ENCODE results near the gene CRACDL. TPM values are rescaled to one million over a fixed set of nuclear protein-coding genes. Genes with fewer than 3 reads are reported as not detected.

CRACDL gene
- total RNA-seq, 3 donors from 2014 or later (not counting 1 experiment from before 2014, with no cell fraction given), result 0.09 to 0.40 (median 0.11) TPM

- Histone ChIP-seq H3K9me3 (ENCODE audit: control insufficient read depth, insufficient read depth, low read length) (no peaks in the 10 kb centered on the region), H3K36me3 (ENCODE audit: control insufficient read depth, insufficient read depth, low read length) (no peaks in the 10 kb centered on the region), H3K4me3 (ENCODE audit: low read length) (no peak overlapping the region), H3K4me1 (ENCODE audit: control insufficient read depth, insufficient read depth, low read length) (no peaks in the 10 kb centered on the region), H3K27me3 (ENCODE audit: control insufficient read depth, insufficient read depth, low read length) (no peaks in the 10 kb centered on the region), H3K27ac (ENCODE audit: low read length) (no peak overlapping the region)
- no peaks in the 10 kb centered on the region for H3K9me3 Mint-ChIP-seq
- H3K27me3 Mint-ChIP-seq (ENCODE audit: low read depth in 2 of 2), result no peaks in the 10 kb centered on the region
- 86% methylated on average over 10 of the region's 10 CpGs for WGBS (ENCODE audit: insufficient coverage)
- ATAC-seq (no peak), DNase-seq (no peak)
- intact Hi-C loops (cut with micrococcal nuclease), result no loop called here
- TF ChIP-seq, protein P1, sequence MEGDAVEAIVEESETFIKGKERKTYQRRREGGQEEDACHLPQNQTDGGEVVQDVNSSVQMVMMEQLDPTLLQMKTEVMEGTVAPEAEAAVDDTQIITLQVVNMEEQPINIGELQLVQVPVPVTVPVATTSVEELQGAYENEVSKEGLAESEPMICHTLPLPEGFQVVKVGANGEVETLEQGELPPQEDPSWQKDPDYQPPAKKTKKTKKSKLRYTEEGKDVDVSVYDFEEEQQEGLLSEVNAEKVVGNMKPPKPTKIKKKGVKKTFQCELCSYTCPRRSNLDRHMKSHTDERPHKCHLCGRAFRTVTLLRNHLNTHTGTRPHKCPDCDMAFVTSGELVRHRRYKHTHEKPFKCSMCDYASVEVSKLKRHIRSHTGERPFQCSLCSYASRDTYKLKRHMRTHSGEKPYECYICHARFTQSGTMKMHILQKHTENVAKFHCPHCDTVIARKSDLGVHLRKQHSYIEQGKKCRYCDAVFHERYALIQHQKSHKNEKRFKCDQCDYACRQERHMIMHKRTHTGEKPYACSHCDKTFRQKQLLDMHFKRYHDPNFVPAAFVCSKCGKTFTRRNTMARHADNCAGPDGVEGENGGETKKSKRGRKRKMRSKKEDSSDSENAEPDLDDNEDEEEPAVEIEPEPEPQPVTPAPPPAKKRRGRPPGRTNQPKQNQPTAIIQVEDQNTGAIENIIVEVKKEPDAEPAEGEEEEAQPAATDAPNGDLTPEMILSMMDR (IDR thresholded peaks at IDR 0.05), result no peak
- H3K4me1 Mint-ChIP-seq, result peaks cover 5 to 6% of the 10 kb centered on the region in 2 donors
- no peaks in the 10 kb centered on the region for H3K36me3 Mint-ChIP-seq
- H3K4me3 Mint-ChIP-seq, result no peak overlapping the region
- no peak overlapping the region for H3K27ac Mint-ChIP-seq
These were observed 136.4 kb downstream of the CRACDL start for GRCh38 chr2:98799375-98800329.

GRCh38 chr2:98796775-98797544 lies 139.1 kb downstream of the CRACDL start:
- H3K36me3 Mint-ChIP-seq, result no peaks in the 10 kb centered on the region
- H3K9me3 Mint-ChIP-seq, result no peaks in the 10 kb centered on the region
- peaks cover 5 to 6% of the 10 kb centered on the region in 2 donors for H3K4me1 Mint-ChIP-seq
- Histone ChIP-seq H3K36me3 (ENCODE audit: control insufficient read depth, insufficient read depth, low read length) (no peaks in the 10 kb centered on the region), H3K4me1 (ENCODE audit: control insufficient read depth, insufficient read depth, low read length) (no peaks in the 10 kb centered on the region), H3K9me3 (ENCODE audit: control insufficient read depth, insufficient read depth, low read length) (no peaks in the 10 kb centered on the region), H3K27me3 (ENCODE audit: control insufficient read depth, insufficient read depth, low read length) (no peaks in the 10 kb centered on the region), H3K27ac (ENCODE audit: low read length) (no peak overlapping the region), H3K4me3 (ENCODE audit: low read length) (no peak overlapping the region)
- H3K27me3 Mint-ChIP-seq (ENCODE audit: low read depth in 2 of 2), result no peaks in the 10 kb centered on the region
- intact Hi-C loops (cut with micrococcal nuclease), result no loop called here
- no peak overlapping the region for H3K27ac Mint-ChIP-seq
- TF ChIP-seq, protein P1 (IDR thresholded peaks at IDR 0.05), result no peak
- ATAC-seq, result no peak
- DNase-seq, result no peak
- WGBS (ENCODE audit: insufficient coverage), result 94% methylated on average over 19 of the region's 19 CpGs
- no peak overlapping the region for H3K4me3 Mint-ChIP-seq

GRCh38 chr2:98795891-98796676 lies 139.9 kb downstream of the CRACDL start:
- no peak overlapping the region for H3K27ac Mint-ChIP-seq
- H3K27ac ChIP-seq (ENCODE audit: low read length), result no peak overlapping the region

More at GRCh38 chr2:98795891-98796676, 139.9 kb downstream of the CRACDL start:
- H3K9me3 Mint-ChIP-seq, result no peaks in the 10 kb centered on the region
- H3K4me1 Mint-ChIP-seq, result no peaks in the 10 kb centered on the region
- ATAC-seq (no peak), DNase-seq (no peak)
- no peaks in the 10 kb centered on the region for H3K36me3 Mint-ChIP-seq
- no peak overlapping the region for H3K4me3 Mint-ChIP-seq
- WGBS (ENCODE audit: insufficient coverage), result 76% methylated on average over 13 of the region's 14 CpGs
- Histone ChIP-seq H3K36me3 (ENCODE audit: control insufficient read depth, insufficient read depth, low read length) (no peaks in the 10 kb centered on the region), H3K9me3 (ENCODE audit: control insufficient read depth, insufficient read depth, low read length) (no peaks in the 10 kb centered on the region), H3K4me3 (ENCODE audit: low read length) (no peak overlapping the region), H3K27me3 (ENCODE audit: control insufficient read depth, insufficient read depth, low read length) (no peaks in the 10 kb centered on the region), H3K4me1 (ENCODE audit: control insufficient read depth, insufficient read depth, low read length) (no peaks in the 10 kb centered on the region)
- no peaks in the 10 kb centered on the region for H3K27me3 Mint-ChIP-seq (ENCODE audit: low read depth in 2 of 2)
- intact Hi-C loops (cut with micrococcal nuclease), result no loop called here
- TF ChIP-seq, protein P1 (IDR thresholded peaks at IDR 0.05), result no peak

Measured in natural killer cell (primary cell).